Body of pancreas (tissue), 4 donors: ENCODE results near the gene FAM222B. TPM values are rescaled to one million over a fixed set of nuclear protein-coding genes. Genes with fewer than 3 reads are reported as not detected.
"Not testable (repeated sequence)": the region's sequence is repeated elsewhere in the genome, so short reads cannot be mapped to it uniquely, and the experiment has no call there.

ENCODE experiments used
- ATAC-seq: fragments of 150-250 bp; one replicate; pipeline ENCODE4 v1.9.1; 2016
- DNase-seq, 4 donors: peaks; one replicate each; pipeline ENCODE4 v3.0.0-alpha.2; 2019
- H3K27ac ChIP-seq, 4 donors: fragments of 200-600 bp; sonication (generic); 1 replicate in 3 of 4; 2 replicates in 1 of 4; pipeline versions ENCODE4 v1.5.1 to v1.6.1; 2016 to 2019; ENCODE audit warnings: mild to moderate bottlenecking in 1 of 4, mixed read lengths in 1 of 4, moderate library complexity in 1 of 4
- H3K27me3 ChIP-seq, 2 donors: fragments of 200-600 bp; sonication (generic); one replicate each; pipeline ENCODE4 v1.6.0; 2016; ENCODE audit warnings: mild to moderate bottlenecking in 1 of 2
- H3K36me3 ChIP-seq, 2 donors: fragments of 200-600 bp; sonication (generic); replicated peaks in 1 of 2; 2 replicates each; pipeline ENCODE4 v1.5.1; 2016; ENCODE audit warnings: low read depth in 2 of 2; ENCODE audit not compliant: insufficient read depth in 1 of 2
- H3K4me1 ChIP-seq: fragments of 200-600 bp; sonication (generic); one replicate; pipeline ENCODE4 v1.6.0; 2016
- H3K4me3 ChIP-seq, 2 donors: fragments of 200-600 bp; sonication (generic); 1 replicate in 1 of 2; 2 replicates in 1 of 2; pipeline ENCODE4 v1.5.1; 2016 to 2019
- H3K9me3 ChIP-seq, 3 donors: fragments of 200-600 bp; sonication (generic); 1 replicate in 2 of 3; 2 replicates in 1 of 3; pipeline ENCODE4 v1.5.1; 2016
- POLR2A ChIP-seq, 3 donors: fragments of 450-650 bp; IDR thresholded peaks; one replicate each; pipeline ENCODE4 v1.6.1; 2016; ENCODE audit warnings: antibody characterized with exemption in 3 of 3, mild to moderate bottlenecking in 2 of 3
- WGBS, 2 donors: methylation state at CpG; one replicate each; pipeline ENCODE4 v1.1.5; 2017; 5-methylcytosine and 5-hydroxymethylcytosine counted together
- intact Hi-C: fragments of 100-400 bp; cut with DNase I; formaldehyde crosslinking; loops from one replicate; pipeline ENCODE4 v1.15.1; 2023
- total RNA-seq, 2 donors: library from RNA; depleted of rRNA; stranded (reverse); fragments of >200 nt; gene quantifications; one replicate each; pipeline ENCODE4 v1.1.0, GENCODE V29; 2016
- TF ChIP-seq, protein P1 (sequence below), 7 experiments: fragments of 450-650 bp in 4 of 7; fragments of 200-600 bp in 3 of 7; sonication (generic) in 3 of 7; IDR thresholded peaks; one replicate each; pipeline ENCODE4 v1.5.1; 2016 to 2019; ENCODE audit warnings: antibody characterized with exemption in 7 of 7

Gene FAM222B
- total RNA-seq, 2 donors from 2014 or later = 9.9 to 15.3 TPM

DNA sequence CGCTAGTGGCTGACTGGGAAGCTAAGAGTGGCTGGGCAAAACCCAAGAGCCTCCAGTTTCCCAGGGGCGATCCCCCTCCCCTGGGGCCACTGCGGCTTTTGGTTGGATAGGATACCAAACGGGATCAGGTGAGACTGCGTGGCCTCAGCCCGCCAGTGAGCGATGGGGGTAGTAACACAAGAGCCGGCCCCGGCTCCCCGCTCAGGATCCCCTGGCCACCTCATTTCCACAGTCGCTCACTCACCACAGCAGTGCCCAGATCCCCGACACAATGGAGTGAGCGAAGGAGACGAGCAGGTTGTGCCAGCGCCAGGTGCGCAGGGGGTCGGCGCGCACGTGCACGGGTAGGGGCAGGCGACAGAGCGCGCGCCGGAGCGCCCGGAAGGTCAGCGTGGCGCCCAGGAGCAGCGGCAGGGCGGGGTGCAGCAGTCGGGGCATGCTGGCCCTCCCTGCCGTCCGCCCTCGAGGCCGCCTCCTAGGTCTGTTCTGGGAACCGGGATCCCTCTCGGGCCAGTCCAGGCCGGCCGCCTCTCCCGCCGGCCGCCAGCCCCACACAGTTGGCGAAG, 116.8 kb downstream of the FAM222B start:
- TF ChIP-seq, protein P1, sequence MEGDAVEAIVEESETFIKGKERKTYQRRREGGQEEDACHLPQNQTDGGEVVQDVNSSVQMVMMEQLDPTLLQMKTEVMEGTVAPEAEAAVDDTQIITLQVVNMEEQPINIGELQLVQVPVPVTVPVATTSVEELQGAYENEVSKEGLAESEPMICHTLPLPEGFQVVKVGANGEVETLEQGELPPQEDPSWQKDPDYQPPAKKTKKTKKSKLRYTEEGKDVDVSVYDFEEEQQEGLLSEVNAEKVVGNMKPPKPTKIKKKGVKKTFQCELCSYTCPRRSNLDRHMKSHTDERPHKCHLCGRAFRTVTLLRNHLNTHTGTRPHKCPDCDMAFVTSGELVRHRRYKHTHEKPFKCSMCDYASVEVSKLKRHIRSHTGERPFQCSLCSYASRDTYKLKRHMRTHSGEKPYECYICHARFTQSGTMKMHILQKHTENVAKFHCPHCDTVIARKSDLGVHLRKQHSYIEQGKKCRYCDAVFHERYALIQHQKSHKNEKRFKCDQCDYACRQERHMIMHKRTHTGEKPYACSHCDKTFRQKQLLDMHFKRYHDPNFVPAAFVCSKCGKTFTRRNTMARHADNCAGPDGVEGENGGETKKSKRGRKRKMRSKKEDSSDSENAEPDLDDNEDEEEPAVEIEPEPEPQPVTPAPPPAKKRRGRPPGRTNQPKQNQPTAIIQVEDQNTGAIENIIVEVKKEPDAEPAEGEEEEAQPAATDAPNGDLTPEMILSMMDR (IDR thresholded peaks at IDR 0.05) = no peak
- peak in 2 of 3 donors; percentile 43 to 63 for TF ChIP-seq POLR2A (IDR thresholded peaks at IDR 0.05)
- WGBS, 2 donors = 0% methylated on average over 2 to 39 of the region's 45 CpGs
- no peak for ATAC-seq
- Histone ChIP-seq H3K27me3 (no peaks in the 10 kb centered on the region), H3K27ac (peak overlapping the region; percentile 95 to 99 (median 98)), H3K9me3 (no peaks in the 10 kb centered on the region), H3K4me3 (peak overlapping the region in 1 of 2 donors; percentile 14), H3K4me1 (peaks cover 57% of the 10 kb centered on the region), H3K36me3 (peaks cover 18 to 22% of the 10 kb centered on the region in 2 donors)
- DNase-seq = peak; percentile 68 to 78 (median 77)
- intact Hi-C loops = no loop called here

DNA sequence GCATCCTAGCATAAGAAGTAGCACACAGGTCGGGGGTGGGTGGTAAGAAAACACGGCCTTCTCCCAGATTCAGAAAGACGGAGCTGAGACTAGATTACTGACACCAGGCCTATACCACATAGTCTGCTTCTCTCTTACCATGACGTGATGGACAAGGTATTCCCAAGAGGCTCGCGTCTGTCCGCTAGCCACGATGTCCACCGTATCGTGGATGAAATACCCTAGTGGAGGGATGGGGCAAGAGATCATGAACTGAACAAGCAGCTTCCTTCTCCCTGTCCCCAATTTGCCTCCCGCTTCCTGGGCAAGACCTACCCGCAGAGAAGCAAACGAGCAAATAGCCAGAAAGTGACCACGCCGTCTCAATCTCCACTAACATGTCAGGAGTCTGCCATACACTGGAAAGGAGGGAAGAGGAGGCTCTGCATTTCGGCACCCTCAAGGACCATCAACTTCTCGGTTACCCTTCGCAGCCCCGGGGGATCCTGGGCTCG, 117.4 kb downstream of the FAM222B start:
- TF ChIP-seq POLR2A (IDR thresholded peaks at IDR 0.05) = no peak
- TF ChIP-seq, protein P1 (IDR thresholded peaks at IDR 0.05) = peak in 1 of 7 experiments; percentile 5
- H3K4me1 ChIP-seq = peaks cover 61% of the 10 kb centered on the region
- no peak overlapping the region for H3K4me3 ChIP-seq
- intact Hi-C loops = no loop called here
- H3K36me3 ChIP-seq = peaks cover 18 to 22% of the 10 kb centered on the region in 2 donors
- DNase-seq (peak in 1 of 4 donors; percentile 25), ATAC-seq (no peak)
- peak overlapping the region; percentile 95 to 99 (median 98) for H3K27ac ChIP-seq
- H3K9me3 ChIP-seq = no peaks in the 10 kb centered on the region
- H3K27me3 ChIP-seq = no peaks in the 10 kb centered on the region
- WGBS, 2 donors = 13 to 19% methylated on average over 14 to 20 of the region's 20 CpGs

DNA sequence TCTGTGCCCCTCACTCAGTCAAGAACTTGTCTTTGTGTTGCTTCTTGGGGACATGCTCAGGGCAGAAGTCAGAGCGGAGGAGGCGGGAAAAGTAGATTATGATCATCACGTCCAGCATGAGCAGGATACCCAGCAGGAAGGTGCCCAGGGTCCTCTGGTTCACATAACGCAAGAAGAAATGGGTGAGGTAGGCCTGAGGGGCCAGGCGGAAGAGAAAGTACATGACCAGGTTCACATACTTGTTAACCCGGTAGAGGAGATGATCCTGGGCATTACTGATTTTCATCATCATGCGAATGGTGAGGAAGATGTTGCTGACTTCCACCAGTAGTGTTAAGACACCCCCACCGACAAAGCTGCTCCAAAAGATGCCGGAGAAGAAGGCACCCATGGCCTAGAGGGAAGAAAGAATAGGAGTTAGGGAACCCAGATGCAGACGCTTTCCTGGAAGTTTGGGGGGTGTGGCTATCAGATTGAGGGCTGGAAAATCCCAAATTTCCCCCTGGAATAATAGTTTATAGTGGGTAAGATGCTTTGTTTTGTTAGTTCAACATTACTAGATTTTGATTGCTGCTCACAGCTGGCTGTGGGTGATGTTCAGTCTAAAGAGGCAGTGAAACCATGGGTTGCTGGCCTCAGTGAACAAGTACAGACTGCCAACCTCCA, 118.0 kb downstream of the FAM222B start:
- intact Hi-C loops = no loop called here
- Histone ChIP-seq H3K9me3 (no peaks in the 10 kb centered on the region), H3K27ac (peak overlapping the region in 3 of 4 donors; percentile 95 to 99 (median 99)), H3K4me1 (peaks cover 61% of the 10 kb centered on the region), H3K4me3 (no peak overlapping the region), H3K27me3 (no peaks in the 10 kb centered on the region), H3K36me3 (peaks cover 18 to 22% of the 10 kb centered on the region in 2 donors)
- WGBS, 2 donors = 80 to 86% methylated on average over 10 of the region's 10 CpGs
- TF ChIP-seq POLR2A (IDR thresholded peaks at IDR 0.05) = no peak
- TF ChIP-seq, protein P1 (IDR thresholded peaks at IDR 0.05) = no peak
- DNase-seq = no peak
- ATAC-seq = no peak

DNA sequence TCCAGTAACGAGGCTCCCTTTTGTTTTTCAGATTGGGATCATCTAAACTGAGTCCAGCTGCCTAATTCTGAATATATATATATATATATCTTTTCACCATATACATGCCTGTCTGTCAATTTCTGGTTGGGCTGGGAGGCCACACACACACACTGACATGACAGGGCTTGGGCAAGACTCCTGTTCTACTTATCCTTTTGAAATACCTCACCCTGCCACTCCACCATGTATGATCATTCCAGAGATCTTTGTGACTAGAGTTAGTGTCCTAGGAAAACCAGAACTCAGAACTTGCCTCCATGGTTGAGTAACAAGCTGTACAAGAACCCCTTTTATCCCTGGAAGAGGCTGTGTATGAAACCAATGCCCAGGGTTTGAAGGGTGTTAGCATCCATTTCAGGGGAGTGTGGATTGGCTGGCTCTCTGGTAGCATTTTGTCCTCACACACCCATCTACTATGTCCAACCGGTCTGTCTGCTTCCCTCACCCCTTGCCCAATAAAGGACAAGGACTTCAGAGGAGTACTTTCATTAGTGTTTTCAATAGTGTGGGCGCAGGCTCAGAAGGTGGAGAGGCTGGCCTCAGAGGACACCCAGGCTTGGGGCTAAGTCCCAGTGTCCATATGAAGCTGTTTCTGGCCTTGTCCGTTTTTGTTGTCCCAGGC, 118.6 kb downstream of the FAM222B start:
- DNase-seq, ATAC-seq, H3K9me3 ChIP-seq, H3K27ac ChIP-seq, intact Hi-C loops, H3K4me3 ChIP-seq, H3K27me3 ChIP-seq: not testable (repeated sequence)
- Histone ChIP-seq H3K36me3 (peaks cover 18 to 22% of the 10 kb centered on the region in 2 donors), H3K4me1 (peaks cover 60% of the 10 kb centered on the region)
- WGBS, 2 donors = 76 to 87% methylated on average over 4 of the region's 4 CpGs

DNA sequence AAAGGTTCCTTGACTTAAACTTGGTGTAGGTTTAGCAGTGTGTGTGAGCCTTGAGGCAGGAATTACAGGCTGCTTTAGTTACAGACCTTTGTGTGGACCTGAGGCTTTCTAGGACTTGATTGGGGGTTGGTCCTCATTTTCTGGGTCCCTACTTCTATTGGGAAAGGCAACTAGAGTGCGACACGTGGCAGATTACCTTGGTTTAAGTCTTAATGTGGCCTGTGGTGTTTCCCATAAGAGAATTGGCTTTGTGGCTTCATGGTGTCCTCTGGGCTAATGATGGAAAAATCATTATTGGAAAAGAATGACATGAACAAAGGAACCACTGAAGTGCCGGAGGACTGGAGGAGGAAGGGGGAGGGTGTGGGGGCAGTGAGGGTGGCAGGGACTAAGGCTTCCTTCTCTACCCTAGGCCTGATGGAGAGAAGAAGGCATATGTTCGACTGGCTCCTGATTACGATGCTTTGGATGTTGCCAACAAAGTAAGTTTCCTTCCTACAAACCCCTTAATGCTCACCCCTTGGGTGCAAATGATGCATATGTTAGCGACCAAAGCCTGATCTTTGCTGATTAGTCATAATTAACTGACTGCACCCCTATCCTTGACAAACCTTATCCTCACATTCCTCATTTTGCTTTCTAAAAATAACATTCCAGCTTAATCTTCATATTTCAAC, 119.3 kb downstream of the FAM222B start:
- Histone ChIP-seq H3K4me1 (peaks cover 59% of the 10 kb centered on the region), H3K27me3 (no peaks in the 10 kb centered on the region), H3K36me3 (peaks cover 18 to 22% of the 10 kb centered on the region in 2 donors), H3K9me3 (no peaks in the 10 kb centered on the region), H3K4me3 (no peak overlapping the region), H3K27ac (no peak overlapping the region)
- WGBS, 2 donors = 65 to 73% methylated on average over 6 of the region's 6 CpGs
- intact Hi-C loops = no loop called here
- TF ChIP-seq, protein P1 (IDR thresholded peaks at IDR 0.05) = no peak
- no peak for TF ChIP-seq POLR2A (IDR thresholded peaks at IDR 0.05)
- DNase-seq = no peak
- ATAC-seq = no peak
